ENCODE measurements around the gene GALNTL6. TPM values are rescaled to one million over a fixed set of nuclear protein-coding genes. Genes with fewer than 3 reads are reported as not detected.

Gene GALNTL6
- total RNA-seq, 4 donors from 2014 or later, result 0.82 to 0.95 TPM; not detected in 2

DNA sequence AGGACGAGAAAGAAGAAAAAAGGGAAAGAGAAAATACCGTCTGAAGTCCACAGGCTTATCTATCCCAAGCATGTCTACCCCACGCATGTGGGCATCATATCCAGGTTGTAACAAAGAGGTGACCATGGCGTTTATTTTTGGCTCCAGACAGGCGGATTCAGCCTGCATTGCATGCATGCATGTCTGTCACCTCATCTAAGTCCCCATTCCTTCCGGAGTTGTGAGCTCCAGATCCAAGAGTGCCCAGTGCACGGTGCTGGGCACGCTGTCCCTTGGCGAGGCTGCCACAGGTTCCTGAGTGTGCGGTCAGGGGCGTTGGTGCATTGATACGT, 905 bp upstream of the GALNTL6 start:
- in situ Hi-C loops (cut with MboI; ENCODE audit: low pct_ligation_motif_present in 1 of 4, low pct_unique_long_range_greater_than_20kb in 1 of 4, low sequenced_read_pairs in 3 of 4) (no loop called here), intact Hi-C loops (cut with DNase I; ENCODE audit: low total_unique reads) (no loop called here)
- 14 to 38% methylated on average over 1 to 12 of the region's 12 CpGs for WGBS, 2 donors (ENCODE audit: low coverage in 1 of 2)
- H3K27ac ChIP-seq, result no peak overlapping the region
- no peaks in the 10 kb centered on the region for H3K36me3 ChIP-seq
- H3K9me3 ChIP-seq, result no peaks in the 10 kb centered on the region
- H3K27me3 ChIP-seq, result peaks cover 34% of the 10 kb centered on the region
- no peak for DNase-seq
- peaks cover 0 to 10% (median 2%) of the 10 kb centered on the region in 4 donors for H3K4me1 ChIP-seq
- peak overlapping the region in 1 of 4 donors; percentile 43 for H3K4me3 ChIP-seq
- TF ChIP-seq EP300 (IDR thresholded peaks at IDR 0.05; ENCODE audit: low read depth) (no peak), POLR2A (IDR thresholded peaks at IDR 0.05) (no peak), POLR2AphosphoS5 (IDR thresholded peaks at IDR 0.05) (no peak)
- TF ChIP-seq, protein P1, sequence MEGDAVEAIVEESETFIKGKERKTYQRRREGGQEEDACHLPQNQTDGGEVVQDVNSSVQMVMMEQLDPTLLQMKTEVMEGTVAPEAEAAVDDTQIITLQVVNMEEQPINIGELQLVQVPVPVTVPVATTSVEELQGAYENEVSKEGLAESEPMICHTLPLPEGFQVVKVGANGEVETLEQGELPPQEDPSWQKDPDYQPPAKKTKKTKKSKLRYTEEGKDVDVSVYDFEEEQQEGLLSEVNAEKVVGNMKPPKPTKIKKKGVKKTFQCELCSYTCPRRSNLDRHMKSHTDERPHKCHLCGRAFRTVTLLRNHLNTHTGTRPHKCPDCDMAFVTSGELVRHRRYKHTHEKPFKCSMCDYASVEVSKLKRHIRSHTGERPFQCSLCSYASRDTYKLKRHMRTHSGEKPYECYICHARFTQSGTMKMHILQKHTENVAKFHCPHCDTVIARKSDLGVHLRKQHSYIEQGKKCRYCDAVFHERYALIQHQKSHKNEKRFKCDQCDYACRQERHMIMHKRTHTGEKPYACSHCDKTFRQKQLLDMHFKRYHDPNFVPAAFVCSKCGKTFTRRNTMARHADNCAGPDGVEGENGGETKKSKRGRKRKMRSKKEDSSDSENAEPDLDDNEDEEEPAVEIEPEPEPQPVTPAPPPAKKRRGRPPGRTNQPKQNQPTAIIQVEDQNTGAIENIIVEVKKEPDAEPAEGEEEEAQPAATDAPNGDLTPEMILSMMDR (IDR thresholded peaks at IDR 0.05), result no peak

DNA sequence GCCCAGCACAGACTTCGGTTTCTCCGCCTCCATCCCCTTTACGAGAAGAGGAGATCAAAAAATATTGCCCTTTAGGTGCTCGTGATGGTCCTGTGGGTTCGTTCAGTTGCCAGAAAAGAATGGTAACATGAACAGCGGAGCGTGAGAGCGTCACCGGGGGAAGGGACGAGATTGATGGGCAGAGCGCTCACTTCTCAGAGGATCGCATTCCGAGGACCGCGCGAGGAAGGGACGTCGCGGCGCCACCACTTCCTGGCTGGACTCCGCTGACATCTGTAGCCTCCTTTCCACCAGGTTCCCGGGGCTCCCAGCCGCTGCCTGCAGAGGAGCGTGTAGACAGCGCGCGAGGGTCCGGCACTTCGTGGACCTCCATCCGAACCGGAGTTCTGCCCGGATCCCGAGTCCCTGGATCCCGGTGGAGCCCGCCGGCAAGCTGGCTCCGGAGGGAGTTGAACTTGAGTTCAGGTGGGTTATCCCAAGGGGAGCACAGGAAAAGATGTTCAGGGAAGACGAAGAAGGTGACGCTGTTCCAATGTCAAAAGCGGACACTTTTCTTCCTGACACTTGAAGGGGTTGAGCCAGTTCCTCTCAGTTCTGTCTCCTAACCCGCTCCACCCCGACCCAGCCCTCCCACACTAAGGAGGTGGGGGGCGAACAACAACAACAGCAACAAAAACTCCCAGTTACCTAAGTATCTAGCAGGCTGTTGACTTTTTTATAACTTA, 484 bp downstream of the GALNTL6 start:
- TF ChIP-seq EP300 (IDR thresholded peaks at IDR 0.05; ENCODE audit: low read depth) (no peak), POLR2A (IDR thresholded peaks at IDR 0.05) (no peak), POLR2AphosphoS5 (IDR thresholded peaks at IDR 0.05) (no peak)
- TF ChIP-seq, protein P1 (IDR thresholded peaks at IDR 0.05), result no peak
- no peak for DNase-seq
- H3K27ac ChIP-seq, result no peak overlapping the region

GRCh38 chr4:171814545-171814944, 1.3 kb downstream of the GALNTL6 start:
- peaks cover 34% of the 10 kb centered on the region for H3K27me3 ChIP-seq
- H3K9me3 ChIP-seq, result no peaks in the 10 kb centered on the region
- 33 to 74% methylated on average over 1 to 11 of the region's 11 CpGs for WGBS, 2 donors (ENCODE audit: low coverage in 1 of 2)
- TF ChIP-seq, protein P1 (IDR thresholded peaks at IDR 0.05), result no peak
- TF ChIP-seq POLR2A (IDR thresholded peaks at IDR 0.05), result no peak
- TF ChIP-seq EP300 (IDR thresholded peaks at IDR 0.05; ENCODE audit: low read depth), result no peak
- TF ChIP-seq POLR2AphosphoS5 (IDR thresholded peaks at IDR 0.05), result no peak
- H3K4me1 ChIP-seq, result peaks cover 0 to 10% (median 2%) of the 10 kb centered on the region in 4 donors
- intact Hi-C loops (cut with DNase I; ENCODE audit: low total_unique reads), result no loop called here
- no peak overlapping the region for H3K4me3 ChIP-seq
- DNase-seq, result no peak
- H3K27ac ChIP-seq, result no peak overlapping the region
- in situ Hi-C loops (cut with MboI; ENCODE audit: low pct_ligation_motif_present in 1 of 4, low pct_unique_long_range_greater_than_20kb in 1 of 4, low sequenced_read_pairs in 3 of 4), result no loop called here
- no peaks in the 10 kb centered on the region for H3K36me3 ChIP-seq

More for the DNA sequence above, 484 bp downstream of the GALNTL6 start:
- no peaks in the 10 kb centered on the region for H3K36me3 ChIP-seq
- peak overlapping the region in 2 of 4 donors; percentile 3 to 43 for H3K4me3 ChIP-seq
- in situ Hi-C loops (cut with MboI; ENCODE audit: low pct_ligation_motif_present in 1 of 4, low pct_unique_long_range_greater_than_20kb in 1 of 4, low sequenced_read_pairs in 3 of 4), result no loop called here
- no peaks in the 10 kb centered on the region for H3K9me3 ChIP-seq
- H3K27me3 ChIP-seq, result peaks cover 34% of the 10 kb centered on the region
- H3K4me1 ChIP-seq, result peaks cover 0 to 10% (median 2%) of the 10 kb centered on the region in 4 donors
- intact Hi-C loops (cut with DNase I; ENCODE audit: low total_unique reads), result no loop called here
- 17 to 29% methylated on average over 1 to 43 of the region's 43 CpGs for WGBS, 2 donors (ENCODE audit: low coverage in 1 of 2)

- Histone ChIP-seq H3K27me3 (peaks cover 34% of the 10 kb centered on the region), H3K9me3 (no peaks in the 10 kb centered on the region), H3K36me3 (no peaks in the 10 kb centered on the region), H3K4me1 (peaks cover 0 to 10% (median 2%) of the 10 kb centered on the region in 4 donors), H3K27ac (no peak overlapping the region), H3K4me3 (no peak overlapping the region)
- TF ChIP-seq EP300 (IDR thresholded peaks at IDR 0.05; ENCODE audit: low read depth) (no peak), POLR2A (IDR thresholded peaks at IDR 0.05) (no peak)
- TF ChIP-seq, protein P1 (IDR thresholded peaks at IDR 0.05), result no peak
- intact Hi-C loops (cut with DNase I; ENCODE audit: low total_unique reads), result no loop called here
- in situ Hi-C loops (cut with MboI; ENCODE audit: low pct_ligation_motif_present in 1 of 4, low pct_unique_long_range_greater_than_20kb in 1 of 4, low sequenced_read_pairs in 3 of 4), result no loop called here
- 71 to 78% methylated on average over 1 of the region's 1 CpG for WGBS, 2 donors (ENCODE audit: low coverage in 1 of 2)
- no peak for DNase-seq
These were observed 3.8 kb downstream of the GALNTL6 start for GRCh38 chr4:171817026-171817425.
